Left renal pelvis (tissue), 4 donors: ENCODE results near the gene COL7A1. TPM values are rescaled to one million over a fixed set of nuclear protein-coding genes. Genes with fewer than 3 reads are reported as not detected.
"Not testable (repeated sequence)": the region's sequence is repeated elsewhere in the genome, so short reads cannot be mapped to it uniquely, and the experiment has no call there.

Source experiments
- DNase-seq, 4 donors: peaks; one replicate each; pipeline ENCODE4 v3.0.0-alpha.2; 2013; ENCODE audit warnings: low read depth in 4 of 4, low spot score in 3 of 4
- polyA plus RNA-seq, 4 donors: library from polyadenylated mRNA; unstranded; fragments of 120-200 nt; gene quantifications; one replicate each; pipeline ENCODE4 v1.2.1, GENCODE V29; 2013; ENCODE audit not compliant: insufficient read length in 4 of 4

The COL7A1 gene
- polyA plus RNA-seq, 4 donors = 13.3 to 28.7 (median 14.2) TPM

GRCh38 chr3:48565186-48565585 is 29.9 kb downstream of the COL7A1 start:
- DNase-seq = no peak

GRCh38 chr3:48564667-48565066 is 30.5 kb downstream of the COL7A1 start:
- no peak for DNase-seq

GRCh38 chr3:48564022-48564421 is 31.1 kb downstream of the COL7A1 start:
- no peak for DNase-seq

- no peak for DNase-seq
These were observed 31.7 kb downstream of the COL7A1 start, which contains the start of gene UCN2 for GRCh38 chr3:48563382-48563918. Gene UCN2 (minus strand): TSS chr3:48563781. CDS start chr3:48563124, 657 bp downstream.

- no peak for DNase-seq
These were observed 32.6 kb downstream of the COL7A1 start for GRCh38 chr3:48562367-48563095.

GRCh38 chr3:48561045-48561736 is 33.9 kb downstream of the COL7A1 start:
- no peak for DNase-seq

GRCh38 chr3:48560648-48561018 is 34.5 kb downstream of the COL7A1 start:
- no peak for DNase-seq

GRCh38 chr3:48558493-48559134 is 36.5 kb downstream of the COL7A1 start:
- no peak for DNase-seq

- peak; percentile 96 to 99 (median 98) for DNase-seq
These were observed 38.1 kb downstream of the COL7A1 start, which contains the start of gene PFKFB4 for GRCh38 chr3:48556796-48557626. Gene PFKFB4 (minus strand): TSS chr3:48556803. CDS start chr3:48556777, 26 bp downstream.

- no peak for DNase-seq
These were observed 39.0 kb downstream of the COL7A1 start for GRCh38 chr3:48555949-48556795.

GRCh38 chr3:48555231-48555948 is 39.7 kb downstream of the COL7A1 start:
- DNase-seq = no peak

- no peak for DNase-seq
These were observed 41.0 kb downstream of the COL7A1 start for GRCh38 chr3:48553886-48554845.

GRCh38 chr3:48553361-48553760 is 41.8 kb downstream of the COL7A1 start:
- DNase-seq = no peak

- no peak for DNase-seq
These were observed 42.8 kb downstream of the COL7A1 start for GRCh38 chr3:48552111-48552951.

- not testable (repeated sequence) for DNase-seq
These were observed 43.5 kb downstream of the COL7A1 start for GRCh38 chr3:48551651-48552050.
